IMR-90 (cell line): ENCODE data around the gene NOTCH2. TPM values are rescaled to one million over a fixed set of nuclear protein-coding genes. Genes with fewer than 3 reads are reported as not detected.

Experiments used
- ATAC-seq: fragments of 200-7000 bp; cut with Tn5 transposase; 2 replicates; pipeline ENCODE4 v1.9.1; 2020; ENCODE audit warnings: low read depth, mild to moderate bottlenecking, moderate library complexity
- BruUV-seq: library from RNA; stranded (reverse); fragments of 400-500 nt; replicated peaks from 2 replicates; lab custom pipeline; 2021; lab: Mats Ljungman, UMichigan
- CTCF ChIA-PET: fragments of 300-600 bp; formaldehyde crosslinking; extraction: SDS; loops from one replicate; lab custom pipeline; 2021; ENCODE audit warnings: antibody characterized with exemption; lab: Yijun Ruan, JAX
- POLR2A ChIA-PET: fragments of 300-600 bp; sonication (Branson Sonifier 250); formaldehyde crosslinking; loops from one replicate; lab custom pipeline; 2022; ENCODE audit warnings: antibody characterized with exemption; ENCODE audit not compliant: unreplicated experiment; lab: Charles Lee
- DNase-seq: peaks from one replicate; pipeline ENCODE4 v3.0.0; 2013
- H2AFZ ChIP-seq: replicated peaks from 2 replicates; pipeline ENCODE3; 2013; ENCODE audit warnings: low read length, mild to moderate bottlenecking; ENCODE audit not compliant: poor library complexity
- H2AK5ac ChIP-seq: 2 replicates; pipeline ENCODE4 v1.6.1; 2013; ENCODE audit warnings: low read depth, low read length, inconsistent platforms
- H2AK9ac ChIP-seq: replicated peaks from 2 replicates; pipeline ENCODE3; 2013; ENCODE audit warnings: mild to moderate bottlenecking, low read depth, low read length, moderate library complexity; ENCODE audit not compliant: poor library complexity
- H2BK120ac ChIP-seq: 2 replicates; pipeline ENCODE4 v1.6.1; 2013; ENCODE audit warnings: low read depth, low read length, inconsistent platforms
- H2BK15ac ChIP-seq: 3 replicates; pipeline ENCODE4 v1.6.1; 2013; ENCODE audit warnings: low read depth, low read length, inconsistent platforms
- H2BK20ac ChIP-seq: 2 replicates; pipeline ENCODE4 v1.6.1; 2013; ENCODE audit warnings: low read depth, mild to moderate bottlenecking, inconsistent platforms, low read length, moderate library complexity
- H2BK5ac ChIP-seq: 2 replicates; pipeline ENCODE4 v1.6.1; 2013; ENCODE audit warnings: mild to moderate bottlenecking, low read depth, low read length, inconsistent platforms; ENCODE audit not compliant: poor library complexity, severe bottlenecking
- H3K14ac ChIP-seq: replicated peaks from 2 replicates; pipeline ENCODE4 v1.6.1; 2013; ENCODE audit warnings: low read depth, low read length, inconsistent platforms
- H3K18ac ChIP-seq: 2 replicates; pipeline ENCODE4 v1.6.1; 2013; ENCODE audit warnings: low read depth, low read length, control low read depth
- H3K23ac ChIP-seq: 2 replicates; pipeline ENCODE4 v1.6.1; 2013; ENCODE audit warnings: low read depth, low read length, inconsistent platforms
- H3K27ac ChIP-seq: 2 replicates; pipeline ENCODE4 v1.5.1; 2013; ENCODE audit warnings: mild to moderate bottlenecking, control low read depth, low read length; ENCODE audit not compliant: insufficient read depth
- H3K27me3 ChIP-seq: 2 replicates; pipeline ENCODE4 v1.6.1; 2013; ENCODE audit warnings: low read length; ENCODE audit not compliant: control insufficient read depth, insufficient read depth
- H3K36me3 ChIP-seq: 2 replicates; pipeline ENCODE4 v1.6.1; 2013; ENCODE audit warnings: low read length, mixed read lengths; ENCODE audit not compliant: control insufficient read depth, insufficient read depth
- H3K4ac ChIP-seq: 2 replicates; pipeline ENCODE4 v1.6.1; 2013; ENCODE audit warnings: low read depth, low read length, inconsistent platforms
- H3K4me1 ChIP-seq: 2 replicates; pipeline ENCODE4 v1.6.1; 2013; ENCODE audit warnings: low read length, mixed read lengths; ENCODE audit not compliant: control insufficient read depth, insufficient read depth
- H3K4me2 ChIP-seq: 2 replicates; pipeline ENCODE4 v1.6.1; 2013; ENCODE audit warnings: low read depth, mild to moderate bottlenecking, control low read depth, low read length, moderate library complexity
- H3K4me3 ChIP-seq: 2 replicates; pipeline ENCODE4 v1.5.1; 2013; ENCODE audit warnings: low read depth, mild to moderate bottlenecking, control low read depth, low read length, moderate library complexity; ENCODE audit not compliant: insufficient read depth
- H3K56ac ChIP-seq: 2 replicates; pipeline ENCODE4 v1.6.1; 2013; ENCODE audit warnings: low read length, inconsistent platforms; ENCODE audit not compliant: insufficient read depth; ENCODE audit errors: extremely low read depth
- H3K79me1 ChIP-seq, 2 experiments: 2 replicates each; pipeline ENCODE4 v1.6.1; 2013; ENCODE audit warnings: low read length in 2 of 2, inconsistent platforms in 1 of 2, low read depth in 1 of 2
- H3K9ac ChIP-seq: 2 replicates; pipeline ENCODE4 v1.6.1; 2013; ENCODE audit warnings: low read depth, low read length, control low read depth
- H3K9me1 ChIP-seq: 2 replicates; pipeline ENCODE4 v1.6.1; 2013; ENCODE audit warnings: low read length, inconsistent platforms; ENCODE audit not compliant: insufficient read depth
- H3K9me3 ChIP-seq: 2 replicates; pipeline ENCODE4 v1.6.1; 2013; ENCODE audit warnings: low read length; ENCODE audit not compliant: control insufficient read depth, insufficient read depth
- H4K20me1 ChIP-seq: 2 replicates; pipeline ENCODE4 v1.6.1; 2013; ENCODE audit warnings: low read length, inconsistent platforms; ENCODE audit not compliant: insufficient read depth
- H4K5ac ChIP-seq: 2 replicates; pipeline ENCODE4 v1.6.1; 2013; ENCODE audit warnings: mild to moderate bottlenecking, low read depth, low read length, control low read depth
- H4K8ac ChIP-seq, 2 experiments: 2 replicates each; pipeline ENCODE4 v1.6.1; 2013; ENCODE audit warnings: low read depth in 2 of 2, low read length in 2 of 2, control low read depth in 1 of 2, inconsistent platforms in 1 of 2
- H4K91ac ChIP-seq: 2 replicates; pipeline ENCODE4 v1.6.1; 2013; ENCODE audit warnings: low read depth, low read length, inconsistent platforms; ENCODE audit not compliant: insufficient read depth
- CEBPB ChIP-seq: IDR thresholded peaks from 2 replicates; pipeline ENCODE4 v1.6.1; 2012; ENCODE audit warnings: low read depth, low read length, improper control_type of control experiment
- CHD1 ChIP-seq: IDR thresholded peaks from 2 replicates; pipeline ENCODE4 v1.6.1; 2012; ENCODE audit warnings: low read depth, low read length, improper control_type of control experiment
- CTCF ChIP-seq: conservative IDR thresholded peaks from 2 replicates; pipeline ENCODE4 v1.5.1; 2012; ENCODE audit warnings: mild to moderate bottlenecking, low read depth, low read length, improper control_type of control experiment
- RAD21 ChIP-seq: IDR thresholded peaks from 2 replicates; pipeline ENCODE4 v1.6.1; 2012; ENCODE audit warnings: low read length, improper control_type of control experiment
- SMC3 ChIP-seq: fragments of 150-350 bp; IDR thresholded peaks from 2 replicates; pipeline ENCODE4 v1.6.1; 2016; ENCODE audit warnings: low read depth, mild to moderate bottlenecking, antibody characterized with exemption, low read length, moderate library complexity
- WGBS, 2 experiments: methylation state at CpG; one replicate each; pipeline versions ENCODE4 v1.1.5 to v1.1.7; 2013; ENCODE audit warnings: missing lambda C conversion rate in 2 of 2; ENCODE audit not compliant: insufficient read length in 1 of 2; ENCODE audit errors: extremely low coverage in 2 of 2; 5-methylcytosine and 5-hydroxymethylcytosine counted together
- dilution Hi-C: fragments of 300-500 bp; cut with HindIII; formaldehyde crosslinking; loops from one replicate; pipeline ENCODE4 v1.14.3; 2018; ENCODE audit warnings: low sequenced_read_pairs; ENCODE audit not compliant: unreplicated experiment
- in situ Hi-C: fragments of 300-500 bp; cut with MboI; formaldehyde crosslinking; loops from 3 replicates; pipeline ENCODE4 v1.14.3; 2019; ENCODE audit warnings: low sequenced_read_pairs, inconsistent platforms, mixed read lengths
- intact Hi-C: fragments of 100-400 bp; cut with micrococcal nuclease; formaldehyde crosslinking; loops from 2 replicates; pipeline ENCODE4 v1.10.0; 2022
- polyA plus RNA-seq, 3 experiments: library from polyadenylated mRNA; depleted of rRNA; stranded (reverse); fragments of >200 nt; gene quantifications; 2 replicates each; pipeline ENCODE4 v1.2.3, GENCODE V29; 2012; ENCODE audit warnings: low replicate concordance in 1 of 3
- total RNA-seq: library from RNA; depleted of rRNA; stranded (reverse); fragments of >200 nt; gene quantifications from 2 replicates; pipeline ENCODE4 v1.2.3, GENCODE V29; 2012

Gene NOTCH2
- total and polyA plus RNA-seq, 2 of the 4 experiments (the other 2 are of a cell fraction): 40.4 to 131 TPM

- intact Hi-C loops: no loop called here
- no peak overlapping the region for H3K56ac ChIP-seq
- no peaks in the 10 kb centered on the region for H3K4me1 ChIP-seq
- TF ChIP-seq SMC3 (peak; percentile 60), CHD1 (no peak), CEBPB (no peak), RAD21 (peak; percentile 62), CTCF (peak; percentile 61)
- no peaks in the 10 kb centered on the region for H3K79me1 ChIP-seq
- H3K27ac ChIP-seq: no peak overlapping the region
- peaks cover 2% of the 10 kb centered on the region; the same call in 1 of the 2 replicates for H3K27me3 ChIP-seq
- peak overlapping the region; percentile 57 for H2AFZ ChIP-seq
- no peak overlapping the region for H3K9ac ChIP-seq
- no peak overlapping the region for H2AK5ac ChIP-seq
- peak; percentile 39 for DNase-seq
- no peak overlapping the region for H2BK5ac ChIP-seq
- no peak overlapping the region for H3K23ac ChIP-seq
- peak; percentile 72 for ATAC-seq
- no peak overlapping the region for H4K91ac ChIP-seq
- no peak overlapping the region for H2BK120ac ChIP-seq
- H3K9me1 ChIP-seq: no peaks in the 10 kb centered on the region
- H4K5ac ChIP-seq: no peak overlapping the region
- no peak overlapping the region for H2AK9ac ChIP-seq
- H3K4ac ChIP-seq: no peak overlapping the region
- BruUV-seq: no TSS peak
- ChIA-PET POLR2A (no interaction called here), CTCF (interaction anchor here (0.6 to 1.0 kb wide), 2 partner anchors 11 to 97 kb away, joined by 3 to 5 read pairs; no protein-coding TSS in a partner anchor)
- in situ Hi-C loops: no loop called here
- no peaks in the 10 kb centered on the region for H3K36me3 ChIP-seq
- no peak overlapping the region for H3K4me2 ChIP-seq
- no peak overlapping the region for H3K18ac ChIP-seq
- no peak overlapping the region for H2BK20ac ChIP-seq
- H2BK15ac ChIP-seq: no peak overlapping the region
- 22% methylated on average over 3 of the region's 11 CpGs; no CpG with 5 or more reads in 1 of the 2 experiments for WGBS, 2 experiments
- H3K4me3 ChIP-seq: no peak overlapping the region
- no peak overlapping the region for H4K8ac ChIP-seq
- peaks cover 4% of the 10 kb centered on the region for H3K9me3 ChIP-seq
- dilution Hi-C loops: no loop called here
- H4K20me1 ChIP-seq: no peaks in the 10 kb centered on the region
- no peak overlapping the region for H3K14ac ChIP-seq
Observed at GRCh38 chr1:119885903-119886783, 183.3 kb downstream of the NOTCH2 start.
